GM18858 (cell line): ENCODE results near the gene EGFL6.
"Not testable (repeated sequence)": the region's sequence is repeated elsewhere in the genome, so short reads cannot be mapped to it uniquely, and the experiment has no call there.

Experiments used
- ATAC-seq: cut with Tn5 transposase; IDR thresholded peaks from one replicate; pipeline ENCODE4 v1.9.1; 2021; ENCODE audit not compliant: unreplicated experiment

The EGFL6 gene

GRCh38 chrX:13652287-13652793 is 82.9 kb downstream of the EGFL6 start:
- peak; percentile 2 for ATAC-seq

- ATAC-seq, result peak; percentile 91
Measured at GRCh38 chrX:13652850-13653693, 83.7 kb downstream of the EGFL6 start, which contains the start of gene TCEANC. Gene TCEANC, plus strand, starts transcription at chrX:13653141. Its CDS starts 9,368 bp downstream, at chrX:13662509.

- ATAC-seq, result no peak
Measured at GRCh38 chrX:13654116-13654515, 84.7 kb downstream of the EGFL6 start.

DNA sequence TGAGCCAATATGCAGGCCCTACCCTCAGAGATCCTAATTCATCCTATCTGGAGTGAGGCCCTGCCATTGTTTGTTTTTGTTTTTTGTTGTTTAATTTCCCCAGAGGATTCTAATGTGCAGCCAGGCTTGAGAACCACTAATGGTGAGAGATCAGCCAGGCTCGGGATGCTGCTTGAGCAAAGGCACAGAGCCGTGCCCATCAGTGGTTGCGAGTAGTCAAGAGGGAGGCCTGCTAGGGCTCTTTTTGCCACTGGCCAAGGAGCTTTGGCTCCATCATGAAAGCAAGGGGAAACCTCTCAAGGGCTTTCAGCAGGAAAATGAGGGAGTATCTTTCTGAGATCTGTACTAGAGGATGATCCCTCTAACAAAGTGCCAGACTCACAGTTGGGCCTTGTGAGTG is 86.3 kb downstream of the EGFL6 start:
- ATAC-seq, result no peak

GRCh38 chrX:13658602-13659001 is 89.2 kb downstream of the EGFL6 start:
- ATAC-seq, result no peak

DNA sequence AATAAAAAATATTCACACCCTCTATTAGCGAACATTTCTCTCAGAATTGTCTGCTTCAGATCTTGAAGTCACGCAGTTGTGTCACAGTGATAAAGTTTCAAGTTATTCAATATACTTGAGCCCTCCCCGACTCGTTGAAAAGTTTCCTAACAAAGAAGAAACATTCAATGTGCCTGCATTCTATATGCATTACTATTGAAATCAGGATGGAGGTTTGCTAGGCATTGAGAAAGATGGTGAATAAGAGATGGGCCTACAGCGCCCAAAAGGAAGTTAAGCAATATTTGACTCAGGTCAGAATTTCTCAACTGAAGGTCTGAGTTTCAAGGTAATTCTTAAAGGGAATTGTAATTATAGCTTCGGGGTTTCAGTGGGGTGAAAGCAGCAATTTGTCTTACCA is 89.7 kb downstream of the EGFL6 start:
- no peak for ATAC-seq

DNA sequence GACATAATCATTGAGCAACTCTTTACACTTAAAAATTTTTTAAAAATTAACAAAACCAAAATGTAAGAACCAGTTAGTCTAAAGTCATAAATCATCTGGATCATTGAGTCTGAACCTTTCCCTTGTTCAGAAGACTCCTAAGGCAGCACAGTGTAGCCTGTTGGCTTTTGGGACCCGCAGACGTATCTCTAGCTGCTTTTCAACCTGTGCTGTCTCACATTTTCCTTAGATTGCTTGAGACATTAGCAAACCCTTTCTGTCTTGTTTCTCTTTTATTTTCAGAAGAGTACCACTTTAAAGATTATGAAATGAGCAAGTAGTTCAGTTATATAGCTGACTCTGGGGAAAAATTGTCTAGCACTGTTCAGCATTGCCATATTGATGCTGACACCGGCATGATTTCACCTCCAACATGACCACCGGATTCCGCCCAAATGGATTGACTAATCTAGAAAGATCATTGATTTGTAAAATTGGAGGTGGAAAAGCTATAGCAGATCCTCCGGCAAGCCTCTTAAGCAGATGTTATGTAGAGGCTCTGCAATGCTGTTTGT is 92.4 kb downstream of the EGFL6 start:
- ATAC-seq, result no peak

DNA sequence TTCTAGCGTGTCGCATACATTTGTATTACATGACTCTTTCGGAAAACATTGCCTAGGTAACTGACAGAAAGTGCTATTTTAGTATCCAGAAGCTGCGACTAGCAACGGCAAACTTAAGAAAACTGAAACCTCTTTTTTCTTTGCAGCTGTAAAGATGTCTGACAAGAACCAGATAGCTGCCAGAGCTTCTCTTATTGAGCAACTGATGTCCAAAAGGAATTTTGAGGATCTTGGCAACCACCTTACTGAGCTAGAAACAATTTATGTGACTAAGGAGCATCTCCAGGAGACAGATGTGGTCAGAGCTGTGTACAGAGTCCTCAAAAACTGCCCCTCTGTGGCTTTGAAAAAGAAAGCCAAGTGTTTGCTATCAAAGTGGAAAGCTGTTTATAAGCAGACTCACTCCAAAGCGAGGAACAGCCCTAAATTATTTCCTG is 93.0 kb downstream of the EGFL6 start:
- no peak for ATAC-seq

DNA sequence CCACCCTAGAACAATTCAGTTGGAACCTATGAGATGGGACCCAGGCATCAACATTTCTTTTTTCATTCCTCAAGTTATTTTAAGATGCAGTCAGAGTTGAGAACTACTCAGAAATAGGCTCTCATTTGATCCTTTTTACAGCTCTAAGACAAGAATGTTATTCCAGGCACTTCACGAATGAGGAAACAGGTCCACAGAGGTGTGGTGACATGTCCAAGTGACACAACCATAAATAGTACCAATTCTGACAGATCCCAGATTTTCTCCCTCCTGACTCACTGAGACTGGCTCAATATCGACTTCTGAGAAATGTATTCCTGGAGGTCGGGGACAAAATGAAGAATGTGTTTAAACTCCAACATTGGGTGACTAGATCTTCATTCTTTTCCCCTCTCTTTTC is 94.6 kb downstream of the EGFL6 start:
- no peak for ATAC-seq

- ATAC-seq, result no peak
Measured at GRCh38 chrX:13666836-13667235, 97.4 kb downstream of the EGFL6 start.

GRCh38 chrX:13667919-13668318 is 98.5 kb downstream of the EGFL6 start:
- no peak for ATAC-seq

- ATAC-seq, result peak; percentile 67
Measured at GRCh38 chrX:13669246-13669737, 99.9 kb downstream of the EGFL6 start.

DNA sequence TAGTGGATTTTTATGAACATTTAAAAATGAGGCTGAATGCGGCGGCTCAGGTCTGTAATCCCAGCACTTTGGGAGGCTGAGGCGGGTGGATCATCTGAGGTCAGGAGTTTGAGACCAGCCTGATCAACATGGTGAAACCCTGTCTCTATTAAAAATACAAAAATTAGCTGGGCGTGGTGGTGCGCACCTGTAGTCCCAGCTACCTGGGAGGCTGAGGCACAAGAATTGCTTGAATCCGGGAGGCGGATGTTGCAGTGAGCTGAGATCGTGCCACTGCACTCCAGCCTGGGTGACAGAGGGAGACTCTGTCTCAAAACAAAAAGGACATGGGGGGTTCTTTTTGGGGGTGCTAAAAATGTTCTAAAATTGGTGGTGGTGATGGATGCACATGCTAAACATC is 100.4 kb downstream of the EGFL6 start:
- not testable (repeated sequence) for ATAC-seq

- no peak for ATAC-seq
Measured at GRCh38 chrX:13670197-13670596, 100.8 kb downstream of the EGFL6 start.

DNA sequence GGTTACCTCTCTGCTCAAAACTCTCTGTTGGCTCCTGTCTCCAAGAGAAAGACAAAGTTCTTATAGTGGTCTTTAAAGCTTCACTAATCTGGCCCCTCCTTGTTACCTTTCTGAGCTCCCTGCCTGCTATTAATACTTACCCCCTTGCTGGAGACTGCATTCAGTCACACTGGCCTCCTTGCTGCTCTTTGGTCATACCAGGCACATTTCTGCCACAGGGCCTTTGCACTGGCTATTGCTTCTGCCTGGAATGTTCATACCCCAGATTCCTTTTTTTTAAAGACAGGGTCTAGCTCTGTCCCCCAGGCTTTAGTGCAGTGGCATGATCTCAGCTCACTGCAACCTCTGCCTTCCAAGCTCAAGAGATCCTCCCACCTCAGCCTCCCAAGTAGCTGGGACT is 103.6 kb downstream of the EGFL6 start:
- ATAC-seq, result no peak

- ATAC-seq, result no peak
Measured at GRCh38 chrX:13676885-13677284, 107.5 kb downstream of the EGFL6 start.

DNA sequence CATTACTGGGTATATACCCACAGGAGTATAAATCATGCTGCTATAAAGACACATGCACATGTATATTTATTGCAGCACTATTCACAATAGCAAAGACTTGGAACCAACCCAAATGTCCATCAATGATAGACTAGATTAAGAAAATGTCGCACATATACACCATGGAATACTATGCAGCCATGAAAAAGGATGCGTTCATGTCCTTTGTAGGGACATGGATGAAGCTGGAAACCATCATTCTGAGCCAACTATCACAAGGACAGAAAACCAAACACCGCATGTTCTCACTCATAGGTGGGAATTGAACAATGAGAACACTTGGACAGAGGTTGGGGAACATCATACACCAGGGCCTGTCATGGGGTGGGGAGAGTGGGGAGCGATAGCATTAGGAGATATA is 110.3 kb downstream of the EGFL6 start:
- not testable (repeated sequence) for ATAC-seq

GRCh38 chrX:13681595-13681994 is 112.2 kb downstream of the EGFL6 start:
- ATAC-seq, result no peak
